SK-N-SH treated with all-trans-retinoic acid at 6 μM for 48 hours (cell line): Measurements from ENCODE around the gene BAG3.
A peak's percentile ranks its signal among the peaks of the same experiment; 100 is the strongest.

Experiments used
- ATAC-seq: fragments of 200-7000 bp; cut with Tn5 transposase; 3 replicates; pipeline ENCODE4 v1.9.1; 2020; ENCODE audit warnings: mild to moderate bottlenecking, moderate library complexity
- ARNTL ChIP-seq: fragments of 450-650 bp; formaldehyde crosslinking; IDR thresholded peaks from 2 replicates; pipeline ENCODE4 v1.5.0; 2020; ENCODE audit warnings: low read depth, mild to moderate bottlenecking, moderate library complexity, borderline replicate concordance
- BACH2 ChIP-seq: fragments of 250-450 bp; sonication (Bioruptor Pico); IDR thresholded peaks from 2 replicates; pipeline ENCODE4 v1.9.0; 2021; ENCODE audit warnings: mild to moderate bottlenecking, borderline replicate concordance
- CSDC2 ChIP-seq: fragments of 250-450 bp; sonication (Bioruptor Pico); IDR thresholded peaks from 2 replicates; pipeline ENCODE4 v1.5.0; 2020; ENCODE audit warnings: mild to moderate bottlenecking, moderate library complexity
- CSRNP3 ChIP-seq: fragments of 250-450 bp; sonication (Bioruptor Pico); IDR thresholded peaks from 2 replicates; pipeline ENCODE4 v1.5.1; 2021; ENCODE audit warnings: mild to moderate bottlenecking, moderate library complexity
- ESRRG ChIP-seq: fragments of 250-450 bp; sonication (Bioruptor Pico); IDR thresholded peaks from 2 replicates; pipeline ENCODE4 v1.6.1; 2021; ENCODE audit warnings: mild to moderate bottlenecking
- GLIS3 ChIP-seq: fragments of 250-450 bp; sonication (Bioruptor Pico); IDR thresholded peaks from 2 replicates; pipeline ENCODE4 v1.5.0; 2020; ENCODE audit warnings: mild to moderate bottlenecking, moderate library complexity
- ISL1 ChIP-seq: fragments of 250-450 bp; sonication (Bioruptor Pico); IDR thresholded peaks from 2 replicates; pipeline ENCODE4 v2.1.2; 2022; ENCODE audit warnings: mild to moderate bottlenecking, moderate library complexity
- OSR1 ChIP-seq: fragments of 250-450 bp; sonication (Bioruptor Pico); IDR thresholded peaks from 2 replicates; pipeline ENCODE4 v1.8.0; 2022; ENCODE audit warnings: moderate library complexity, mild to moderate bottlenecking, inconsistent platforms
- PATZ1 ChIP-seq: fragments of 250-450 bp; sonication (Bioruptor Pico); IDR thresholded peaks from 2 replicates; pipeline ENCODE4 v1.8.0; 2020; ENCODE audit warnings: mild to moderate bottlenecking, moderate library complexity, borderline replicate concordance
- POU6F1 ChIP-seq: fragments of 250-450 bp; sonication (Bioruptor Pico); IDR thresholded peaks from 2 replicates; pipeline ENCODE4 v1.8.0; 2021; ENCODE audit warnings: low read depth, mild to moderate bottlenecking, moderate library complexity, borderline replicate concordance
- TCF4 ChIP-seq: fragments of 250-450 bp; sonication (Bioruptor Pico); IDR thresholded peaks from 2 replicates; pipeline ENCODE4 v1.8.0; 2021; ENCODE audit warnings: mild to moderate bottlenecking, moderate library complexity, borderline replicate concordance
- TOX ChIP-seq: fragments of 250-450 bp; sonication (Bioruptor Pico); IDR thresholded peaks from 2 replicates; pipeline ENCODE4 v1.8.0; 2021; ENCODE audit warnings: mild to moderate bottlenecking, moderate library complexity, borderline replicate concordance
- TSHZ2 ChIP-seq: fragments of 250-450 bp; sonication (Bioruptor Pico); IDR thresholded peaks from 2 replicates; pipeline ENCODE4 v1.5.0; 2020; ENCODE audit warnings: mild to moderate bottlenecking, moderate library complexity
- ZC3H10 ChIP-seq: fragments of 250-450 bp; sonication (Bioruptor Pico); IDR thresholded peaks from 2 replicates; pipeline ENCODE4 v1.5.1; 2021; ENCODE audit warnings: mild to moderate bottlenecking, moderate library complexity
- ZFP3 ChIP-seq: fragments of 250-450 bp; sonication (Bioruptor Pico); IDR thresholded peaks from 2 replicates; pipeline ENCODE4 v1.5.0; 2020; ENCODE audit warnings: mild to moderate bottlenecking, moderate library complexity
- ZNF565 ChIP-seq: fragments of 450-650 bp; formaldehyde crosslinking; conservative IDR thresholded peaks from 2 replicates; pipeline ENCODE4 v1.5.0; 2020; ENCODE audit warnings: low read depth, mild to moderate bottlenecking, moderate library complexity
- ZNF70 ChIP-seq: fragments of 450-650 bp; formaldehyde crosslinking; IDR thresholded peaks from 2 replicates; pipeline ENCODE4 v1.5.0; 2020; ENCODE audit warnings: mild to moderate bottlenecking, moderate library complexity
- ZNF8 ChIP-seq: fragments of 450-650 bp; formaldehyde crosslinking; IDR thresholded peaks from 2 replicates; pipeline ENCODE4 v1.5.0; 2020; ENCODE audit warnings: mild to moderate bottlenecking, moderate library complexity

Gene BAG3

GRCh38 chr10:119686465-119687191, 35.4 kb downstream of the BAG3 start:
- no peak for TF ChIP-seq ARNTL
- TF ChIP-seq ISL1 (CRISPR knock-in tag), result peak; percentile 21; the same call in 1 of the 2 replicates
- TF ChIP-seq, all 23 proteins: peak for 1
- peak; percentile 91 for ATAC-seq

- TF ChIP-seq ZNF565 (CRISPR knock-in tag), result no peak
- no peak for TF ChIP-seq ISL1 (CRISPR knock-in tag)
- no peak for TF ChIP-seq TOX (CRISPR knock-in tag)
- no peak for TF ChIP-seq CSRNP3 (CRISPR knock-in tag)
- no peak for TF ChIP-seq PATZ1
- no peak for TF ChIP-seq ESRRG
- TF ChIP-seq ZNF70 (CRISPR knock-in tag), result no peak
- no peak for TF ChIP-seq BACH2 (CRISPR knock-in tag)
- TF ChIP-seq GLIS3, result no peak
- ATAC-seq, result peak; percentile 12
These were observed 36.2 kb downstream of the BAG3 start for GRCh38 chr10:119687192-119688032.

- TF ChIP-seq TCF4 (CRISPR knock-in tag) (no peak), ZNF8 (CRISPR knock-in tag) (no peak), CSDC2 (CRISPR knock-in tag) (peak; percentile 91), GLIS3 (no peak), ZNF565 (CRISPR knock-in tag) (no peak; the same call in 1 of the 2 replicates), POU6F1 (CRISPR knock-in tag) (no peak), ZC3H10 (CRISPR knock-in tag) (no peak), ISL1 (CRISPR knock-in tag) (0 out of 2 replicates have a peak, but pooled peaks have one; percentile 23), OSR1 (no peak), TOX (CRISPR knock-in tag) (no peak), BACH2 (CRISPR knock-in tag) (no peak), ZFP3 (CRISPR knock-in tag) (peak; percentile 52; the same call in 1 of the 2 replicates), TSHZ2 (CRISPR knock-in tag) (no peak)
- ATAC-seq, result no peak; the same call in 2 of the 3 replicates
These were observed 36.9 kb downstream of the BAG3 start for GRCh38 chr10:119688033-119688508.
